CD14-positive monocyte (primary cell): Measurements from ENCODE around the gene VTI1A. TPM values are rescaled to one million over a fixed set of nuclear protein-coding genes. Genes with fewer than 3 reads are reported as not detected.
"Not testable (repeated sequence)": the region's sequence is repeated elsewhere in the genome, so short reads cannot be mapped to it uniquely, and the experiment has no call there.

Experiments used
- DNase-seq, 3 donors: peaks; one replicate each; pipeline ENCODE4 v3.0.0-alpha.2; 2011 to 2022
- H2AFZ ChIP-seq: 2 replicates; pipeline ENCODE4 v1.6.0; 2012; ENCODE audit warnings: mild to moderate bottlenecking, low read depth, low read length, inconsistent platforms; ENCODE audit not compliant: insufficient read depth, poor library complexity, severe bottlenecking
- H3K27ac ChIP-seq, 2 donors: 1 replicate in 1 of 2; 2 replicates in 1 of 2; pipeline ENCODE4 v1.5.1; 2012 to 2013; ENCODE audit warnings: low read length in 2 of 2, control low read depth in 1 of 2, inconsistent platforms in 1 of 2, low read depth in 1 of 2, mild to moderate bottlenecking in 1 of 2
- H3K27me3 ChIP-seq, 2 donors: one replicate each; pipeline versions ENCODE4 v1.6.0 to v1.6.1; 2011 to 2013; ENCODE audit warnings: low read length in 2 of 2; ENCODE audit not compliant: control insufficient read depth in 2 of 2, insufficient read depth in 2 of 2
- H3K36me3 ChIP-seq, 2 donors: replicated peaks in 1 of 2; 1 replicate in 1 of 2; 2 replicates in 1 of 2; pipeline versions ENCODE4 v1.5.1 to v1.6.1; 2012 to 2013; ENCODE audit warnings: low read length in 2 of 2, control low read depth in 1 of 2, inconsistent platforms in 1 of 2, mild to moderate bottlenecking in 1 of 2; ENCODE audit not compliant: insufficient read depth in 2 of 2, control insufficient read depth in 1 of 2
- H3K4me1 ChIP-seq, 2 donors: 1 replicate in 1 of 2; 2 replicates in 1 of 2; pipeline versions ENCODE4 v1.5.1 to v1.6.1; 2012 to 2013; ENCODE audit warnings: low read length in 2 of 2, control low read depth in 1 of 2, inconsistent platforms in 1 of 2, mild to moderate bottlenecking in 1 of 2, moderate library complexity in 1 of 2; ENCODE audit not compliant: insufficient read depth in 2 of 2, control insufficient read depth in 1 of 2
- H3K4me2 ChIP-seq: replicated peaks from 2 replicates; pipeline ENCODE3; 2012; ENCODE audit warnings: low read length, moderate library complexity, mild to moderate bottlenecking; ENCODE audit not compliant: poor library complexity, severe bottlenecking; ENCODE audit errors: extremely low read depth
- H3K4me3 ChIP-seq, 3 experiments: fragments of 200-600 bp in 1 of 3; sonication (generic) in 1 of 3; replicated peaks in 1 of 3; 1 replicate in 2 of 3; 2 replicates in 1 of 3; pipeline ENCODE4 v1.5.1; 2011 to 2013; ENCODE audit warnings: low read length in 3 of 3, mild to moderate bottlenecking in 3 of 3, control low read depth in 2 of 3, low read depth in 2 of 3, inconsistent platforms in 1 of 3, moderate library complexity in 1 of 3
- H3K79me2 ChIP-seq: 2 replicates; pipeline ENCODE4 v1.6.0; 2012; ENCODE audit warnings: mild to moderate bottlenecking, control low read depth, inconsistent platforms, low read length, moderate library complexity; ENCODE audit not compliant: insufficient read depth
- H3K9ac ChIP-seq: 2 replicates; pipeline ENCODE4 v1.6.0; 2017; ENCODE audit warnings: low read length, mild to moderate bottlenecking; ENCODE audit not compliant: insufficient read depth, poor library complexity, severe bottlenecking
- H3K9me3 ChIP-seq, 2 donors: replicated peaks in 1 of 2; 1 replicate in 1 of 2; 2 replicates in 1 of 2; pipeline versions ENCODE4 v1.5.1 to v1.6.1; 2012 to 2013; ENCODE audit warnings: low read length in 2 of 2, control low read depth in 1 of 2; ENCODE audit not compliant: control insufficient read depth in 1 of 2, insufficient read depth in 1 of 2
- H4K20me1 ChIP-seq: 2 replicates; pipeline ENCODE4 v1.6.0; 2012; ENCODE audit warnings: mild to moderate bottlenecking, low read length, control low read depth, moderate library complexity; ENCODE audit not compliant: insufficient read depth
- H3K27ac Mint-ChIP-seq, 7 donors: one replicate each; pipeline ENCODE4 v1.8.0; 2020; ENCODE audit warnings: mild to moderate bottlenecking in 7 of 7, mixed read lengths in 7 of 7, moderate library complexity in 6 of 7, inconsistent platforms in 2 of 7
- H3K27me3 Mint-ChIP-seq, 3 donors: one replicate each; pipeline ENCODE4 v1.8.0; 2021 to 2022; ENCODE audit warnings: low read depth in 3 of 3, mild to moderate bottlenecking in 3 of 3, mixed read lengths in 3 of 3, moderate library complexity in 3 of 3, inconsistent platforms in 1 of 3
- H3K36me3 Mint-ChIP-seq, 2 donors: one replicate each; pipeline ENCODE4 v1.8.0; 2020; ENCODE audit warnings: mixed read lengths in 2 of 2, inconsistent platforms in 1 of 2, mild to moderate bottlenecking in 1 of 2
- H3K4me1 Mint-ChIP-seq: one replicate; pipeline ENCODE4 v1.8.0; 2020; ENCODE audit warnings: mild to moderate bottlenecking, mixed read lengths
- H3K4me3 Mint-ChIP-seq, 2 donors: one replicate each; pipeline ENCODE4 v1.8.0; 2020; ENCODE audit warnings: mild to moderate bottlenecking in 2 of 2, mixed read lengths in 2 of 2, moderate library complexity in 1 of 2
- H3K9me3 Mint-ChIP-seq, 7 donors: one replicate each; pipeline ENCODE4 v1.8.0; 2020 to 2022; ENCODE audit warnings: mixed read lengths in 7 of 7, mild to moderate bottlenecking in 6 of 7, moderate library complexity in 6 of 7, inconsistent platforms in 2 of 7
- CTCF ChIP-seq: fragments of 200-600 bp; IDR thresholded peaks from one replicate; pipeline ENCODE4 v1.8.0; 2022; ENCODE audit warnings: antibody characterized with exemption, mild to moderate bottlenecking
- WGBS: methylation state at CpG from one replicate; pipeline ENCODE4 v1.1.5; 2013; ENCODE audit warnings: missing lambda C conversion rate; ENCODE audit not compliant: insufficient coverage; 5-methylcytosine and 5-hydroxymethylcytosine counted together
- intact Hi-C, 2 donors: fragments of 100-400 bp; cut with micrococcal nuclease; formaldehyde crosslinking; loops; one replicate each; pipeline versions ENCODE4 v1.15.0 to v1.15.1; 2023
- polyA plus RNA-seq, 3 donors: library from polyadenylated mRNA; depleted of rRNA in 1 of 3; unstranded in 2 of 3; stranded (reverse) in 1 of 3; fragments of 300-500 nt in 2 of 3; fragments of >200 nt in 1 of 3; fragmentation: Illumina TruSeq in 2 of 3; gene quantifications; 1 replicate in 2 of 3; 2 replicates in 1 of 3; pipeline ENCODE4 v1.2.3, GENCODE V29; 2012 to 2021

VTI1A gene
- polyA plus RNA-seq, 3 donors = 23.6 to 25.4 (median 24.1) TPM

DNA sequence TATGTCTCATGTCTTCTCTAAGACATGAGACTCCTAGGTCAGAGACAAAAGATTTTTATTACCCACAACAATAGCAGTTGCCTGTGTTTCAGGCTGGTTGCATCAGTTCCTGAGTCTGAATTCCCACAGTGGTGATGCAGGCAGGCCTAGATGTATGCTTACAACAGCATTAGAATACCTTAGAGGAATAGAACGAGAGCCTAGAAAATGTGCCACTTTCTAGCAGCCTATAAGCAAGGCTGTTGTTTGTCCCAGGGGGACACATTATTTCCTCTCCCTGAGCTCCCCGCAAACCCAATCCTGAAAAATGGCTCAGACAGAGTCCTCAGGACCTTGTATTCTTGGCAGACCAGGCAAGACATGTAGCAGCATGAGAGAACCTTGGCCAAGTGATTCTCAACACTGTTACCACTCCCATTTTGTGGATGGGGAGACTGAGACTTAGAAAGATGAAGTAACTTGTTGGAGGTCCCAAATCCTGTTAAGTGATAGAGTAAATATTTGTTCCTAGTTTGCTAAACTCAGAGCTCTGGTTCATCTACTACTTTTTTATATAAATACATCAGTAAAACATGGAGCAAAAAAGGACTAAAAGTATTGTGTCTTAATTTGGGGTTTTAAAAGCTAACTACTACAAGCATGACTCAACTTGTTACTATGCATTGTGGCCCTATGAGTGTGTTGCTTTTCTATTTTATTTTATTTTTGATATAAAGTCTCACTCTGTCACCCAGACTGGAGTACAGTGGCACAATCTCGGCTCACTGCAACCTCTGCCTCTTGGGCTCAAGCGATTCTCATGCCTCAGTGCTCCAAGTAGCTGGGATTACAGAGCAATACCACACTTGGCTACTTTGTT lies 14.2 kb downstream of the VTI1A start:
- Histone ChIP-seq H3K4me2 (no peak overlapping the region), H3K79me2 (peaks cover 3% of the 10 kb centered on the region), H3K27me3 (no peaks in the 10 kb centered on the region), H3K36me3 (peaks cover 29 to 64% of the 10 kb centered on the region in 2 donors), H3K9ac (no peak overlapping the region), H3K4me3 (no peak overlapping the region), H4K20me1 (peaks cover 32% of the 10 kb centered on the region), H3K27ac (no peak overlapping the region), H2AFZ (no peak overlapping the region), H3K9me3 (no peaks in the 10 kb centered on the region), H3K4me1 (no peaks in the 10 kb centered on the region)
- Mint-ChIP-seq H3K27ac (peak overlapping the region in 1 of 7 donors; percentile 43), H3K4me3 (no peak overlapping the region), H3K27me3 (no peaks in the 10 kb centered on the region), H3K4me1 (no peaks in the 10 kb centered on the region), H3K36me3 (peaks cover 45 to 46% of the 10 kb centered on the region in 2 donors), H3K9me3 (peaks cover 0 to 3% (median 0%) of the 10 kb centered on the region in 7 donors)
- 100% methylated on average over 2 of the region's 4 CpGs for WGBS
- intact Hi-C loops = no loop called here
- no peak for TF ChIP-seq CTCF
- no peak for DNase-seq

DNA sequence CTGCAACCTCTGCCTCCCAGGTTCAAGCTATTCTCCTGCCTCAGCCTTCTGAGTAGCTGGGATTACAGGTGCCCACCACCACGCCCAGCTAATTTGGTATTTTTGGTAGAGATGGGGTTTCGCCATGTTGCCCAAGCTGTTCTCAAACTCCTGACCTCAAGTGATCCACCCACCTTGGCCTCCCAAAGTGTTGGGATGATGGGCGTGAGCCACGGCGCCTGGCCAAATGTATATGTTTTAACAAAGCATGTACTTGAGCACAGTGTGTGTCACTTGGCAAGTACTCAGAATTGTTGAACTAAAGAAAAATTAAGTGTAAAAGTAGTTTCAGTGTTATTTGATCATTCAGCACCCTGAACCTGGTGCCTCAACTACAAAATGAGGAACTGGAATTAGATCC lies 17.1 kb downstream of the VTI1A start:
- H3K27ac ChIP-seq, H3K4me1 Mint-ChIP-seq, H3K27ac Mint-ChIP-seq, H3K27me3 Mint-ChIP-seq, H3K9me3 Mint-ChIP-seq, H2AFZ ChIP-seq, H3K79me2 ChIP-seq, H3K4me3 Mint-ChIP-seq, H4K20me1 ChIP-seq, H3K9ac ChIP-seq, H3K4me1 ChIP-seq, DNase-seq, intact Hi-C loops, H3K27me3 ChIP-seq, H3K4me2 ChIP-seq, H3K4me3 ChIP-seq, H3K9me3 ChIP-seq: not testable (repeated sequence)
- no CpG with 5 or more reads among the region's 5 CpGs for WGBS
- H3K36me3 ChIP-seq = peaks cover 39 to 89% of the 10 kb centered on the region in 2 donors
- H3K36me3 Mint-ChIP-seq = peaks cover 57 to 66% of the 10 kb centered on the region in 2 donors
